LNCaP clone FGC (cell line): ENCODE measurements around the gene KIFC3.

Experiments used
- DNase-seq: peaks from one replicate; pipeline ENCODE4 v3.0.0-alpha.2; 2011; ENCODE audit warnings: low read depth
- H3K4me3 ChIP-seq: 2 replicates; pipeline ENCODE4 v1.5.1; 2011; ENCODE audit warnings: mild to moderate bottlenecking, low read depth, low read length, control low read depth
- TF ChIP-seq, protein P1 (sequence below): IDR thresholded peaks from 2 replicates; pipeline ENCODE4 v1.5.1; 2012; ENCODE audit warnings: mild to moderate bottlenecking; ENCODE audit not compliant: control insufficient read depth, insufficient read depth; ENCODE audit errors: extremely low read depth

Gene KIFC3

DNA sequence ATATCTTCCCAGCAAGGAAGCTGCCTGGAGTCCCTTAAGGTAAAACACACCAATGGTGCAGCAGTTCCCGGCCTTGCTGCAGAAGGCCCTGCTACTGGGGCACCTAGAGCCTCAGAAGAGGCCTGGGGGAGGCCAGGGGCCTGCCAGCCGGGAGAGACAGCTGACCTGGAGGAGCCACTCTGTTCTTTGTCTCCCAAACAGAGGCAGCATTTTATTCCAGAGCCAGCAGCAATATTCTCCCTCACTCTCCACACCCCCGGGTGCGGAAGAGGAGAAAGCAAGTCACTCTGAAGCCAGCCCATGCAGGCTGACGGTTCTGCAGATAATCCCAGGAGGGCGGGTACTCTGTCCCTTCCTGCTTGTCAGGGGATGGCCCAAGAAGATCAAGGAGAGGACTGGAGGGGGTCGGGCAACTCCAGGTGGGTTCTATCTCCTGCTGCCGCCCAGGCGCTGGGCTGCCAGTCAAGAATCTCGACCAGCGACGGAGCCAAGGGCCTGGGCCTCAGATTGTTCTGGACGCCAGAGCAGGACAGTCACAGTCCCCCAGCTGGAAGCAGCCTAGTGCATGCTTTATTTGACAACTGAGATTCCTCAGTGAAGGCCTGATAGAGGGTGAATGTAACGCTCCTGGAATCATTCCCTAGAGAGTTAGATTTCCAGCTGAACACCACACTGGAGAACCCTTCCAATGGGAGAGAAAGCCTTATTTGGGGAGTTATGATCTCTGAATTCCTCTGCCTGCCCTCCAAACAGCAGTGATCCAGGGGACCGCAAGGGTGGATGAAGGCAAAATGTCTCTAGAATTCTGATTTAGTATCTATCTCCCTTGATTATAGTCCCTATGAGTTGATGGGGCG, 1.1 kb upstream of the KIFC3 start:
- no peak for DNase-seq
- H3K4me3 ChIP-seq, result no peak overlapping the region
- TF ChIP-seq, protein P1, sequence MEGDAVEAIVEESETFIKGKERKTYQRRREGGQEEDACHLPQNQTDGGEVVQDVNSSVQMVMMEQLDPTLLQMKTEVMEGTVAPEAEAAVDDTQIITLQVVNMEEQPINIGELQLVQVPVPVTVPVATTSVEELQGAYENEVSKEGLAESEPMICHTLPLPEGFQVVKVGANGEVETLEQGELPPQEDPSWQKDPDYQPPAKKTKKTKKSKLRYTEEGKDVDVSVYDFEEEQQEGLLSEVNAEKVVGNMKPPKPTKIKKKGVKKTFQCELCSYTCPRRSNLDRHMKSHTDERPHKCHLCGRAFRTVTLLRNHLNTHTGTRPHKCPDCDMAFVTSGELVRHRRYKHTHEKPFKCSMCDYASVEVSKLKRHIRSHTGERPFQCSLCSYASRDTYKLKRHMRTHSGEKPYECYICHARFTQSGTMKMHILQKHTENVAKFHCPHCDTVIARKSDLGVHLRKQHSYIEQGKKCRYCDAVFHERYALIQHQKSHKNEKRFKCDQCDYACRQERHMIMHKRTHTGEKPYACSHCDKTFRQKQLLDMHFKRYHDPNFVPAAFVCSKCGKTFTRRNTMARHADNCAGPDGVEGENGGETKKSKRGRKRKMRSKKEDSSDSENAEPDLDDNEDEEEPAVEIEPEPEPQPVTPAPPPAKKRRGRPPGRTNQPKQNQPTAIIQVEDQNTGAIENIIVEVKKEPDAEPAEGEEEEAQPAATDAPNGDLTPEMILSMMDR, result no peak

DNA sequence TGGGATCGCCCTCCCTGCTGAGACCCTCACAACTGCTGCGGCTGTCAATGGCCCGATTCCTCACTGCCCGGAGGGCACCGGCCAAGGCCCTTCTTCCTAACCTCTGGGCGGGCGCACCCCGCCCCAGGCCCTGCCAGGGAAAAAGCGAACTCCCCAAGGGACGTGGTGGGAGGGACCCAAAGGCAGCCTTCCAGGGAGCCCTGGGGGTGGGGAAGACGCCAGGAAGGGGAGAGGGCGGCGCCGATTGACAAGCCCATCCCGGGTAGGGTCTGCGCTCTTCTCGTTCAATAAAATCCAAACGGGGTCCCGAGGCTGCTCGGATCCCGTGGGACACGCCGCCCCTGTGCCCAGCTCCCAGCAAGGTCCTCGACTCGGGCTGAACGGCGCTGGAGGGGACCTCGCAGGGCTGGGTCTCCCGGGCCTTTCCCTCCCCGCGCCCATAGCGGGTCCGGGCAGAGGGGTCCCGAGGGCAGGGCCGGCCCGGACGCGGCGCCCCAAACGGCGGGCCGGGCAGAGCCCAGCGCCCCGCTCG, 416 bp downstream of the KIFC3 start:
- no peak overlapping the region for H3K4me3 ChIP-seq
- no peak for DNase-seq
- TF ChIP-seq, protein P1, result no peak

DNA sequence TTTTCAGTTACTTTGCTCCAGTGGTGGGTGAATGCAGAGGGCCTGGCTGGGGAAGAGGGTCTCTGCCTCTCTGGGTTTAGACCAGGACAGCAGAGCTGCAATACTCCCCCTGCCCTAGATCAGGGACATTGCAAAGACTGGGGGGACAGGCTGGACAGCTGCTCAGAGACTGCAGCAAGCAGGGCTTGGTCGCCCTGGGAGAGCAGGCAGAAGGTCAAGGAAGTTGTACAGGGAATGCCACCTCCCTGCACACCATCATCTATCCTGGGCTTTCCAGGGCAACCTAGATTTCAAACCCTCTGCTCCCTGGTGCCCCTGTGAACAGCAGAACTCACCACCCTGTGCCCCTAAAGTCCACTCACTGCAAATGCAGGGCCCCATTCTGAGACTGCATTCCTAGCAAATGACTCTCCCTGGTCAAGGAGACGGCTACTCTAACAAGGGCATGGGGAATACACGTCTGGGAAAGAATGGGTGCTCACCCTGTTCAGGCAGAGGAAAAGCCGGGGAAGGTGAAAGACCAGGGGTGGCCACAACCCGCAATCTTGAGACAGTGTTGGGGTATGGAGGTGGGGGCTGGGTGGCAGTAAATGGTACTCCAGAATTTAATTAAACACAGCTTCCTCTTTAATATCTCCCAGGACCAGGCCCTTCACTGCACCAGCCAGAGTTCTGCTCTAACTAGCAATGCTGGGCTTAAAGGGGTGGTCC, 1.0 kb downstream of the KIFC3 start:
- no peak overlapping the region for H3K4me3 ChIP-seq
- DNase-seq, result no peak
- TF ChIP-seq, protein P1, result no peak

DNA sequence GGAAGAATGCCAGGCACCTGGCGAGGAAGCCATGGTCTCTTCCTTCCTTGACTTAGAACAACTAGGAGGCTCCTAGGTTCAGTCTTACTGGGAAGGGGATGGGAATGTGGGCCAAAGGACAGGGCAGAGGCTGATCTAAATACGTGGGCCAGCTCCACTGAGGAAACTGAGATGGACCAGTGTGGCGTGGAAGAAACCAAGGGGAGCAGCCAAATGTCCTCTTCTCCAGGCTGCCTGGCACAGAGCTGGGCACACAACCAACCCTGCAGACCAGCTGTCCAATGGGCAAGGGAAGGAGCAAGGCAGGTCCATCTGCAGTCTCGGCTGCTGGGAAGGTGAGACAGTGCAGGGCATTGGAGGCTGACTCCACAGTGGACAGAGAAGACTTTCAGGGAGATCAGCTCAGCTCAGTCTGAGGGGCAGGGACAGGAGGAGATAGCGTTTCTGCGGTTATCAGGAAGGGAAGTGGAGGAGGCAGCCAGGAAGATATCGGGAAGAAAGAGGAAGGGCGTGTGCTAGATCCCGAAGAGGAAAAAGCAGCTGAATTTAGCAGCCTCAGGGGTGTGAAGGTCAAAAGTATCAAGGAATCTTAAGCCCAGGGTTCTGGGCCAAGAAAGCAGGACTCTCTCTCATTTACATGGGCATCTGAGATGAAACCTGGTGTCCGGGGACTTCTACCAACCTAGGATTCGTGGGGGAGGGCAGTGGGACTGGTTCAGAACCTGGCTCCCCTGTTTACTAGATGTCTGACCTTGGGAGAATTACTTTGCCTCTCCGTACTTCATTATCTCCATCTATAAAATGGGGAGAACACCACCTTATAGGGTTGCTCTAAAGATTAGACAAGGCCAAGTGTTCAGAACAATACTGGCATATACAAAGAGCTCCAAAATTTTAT, 1.8 kb downstream of the KIFC3 start:
- H3K4me3 ChIP-seq, result no peak overlapping the region
- DNase-seq, result no peak
- TF ChIP-seq, protein P1, result no peak

DNA sequence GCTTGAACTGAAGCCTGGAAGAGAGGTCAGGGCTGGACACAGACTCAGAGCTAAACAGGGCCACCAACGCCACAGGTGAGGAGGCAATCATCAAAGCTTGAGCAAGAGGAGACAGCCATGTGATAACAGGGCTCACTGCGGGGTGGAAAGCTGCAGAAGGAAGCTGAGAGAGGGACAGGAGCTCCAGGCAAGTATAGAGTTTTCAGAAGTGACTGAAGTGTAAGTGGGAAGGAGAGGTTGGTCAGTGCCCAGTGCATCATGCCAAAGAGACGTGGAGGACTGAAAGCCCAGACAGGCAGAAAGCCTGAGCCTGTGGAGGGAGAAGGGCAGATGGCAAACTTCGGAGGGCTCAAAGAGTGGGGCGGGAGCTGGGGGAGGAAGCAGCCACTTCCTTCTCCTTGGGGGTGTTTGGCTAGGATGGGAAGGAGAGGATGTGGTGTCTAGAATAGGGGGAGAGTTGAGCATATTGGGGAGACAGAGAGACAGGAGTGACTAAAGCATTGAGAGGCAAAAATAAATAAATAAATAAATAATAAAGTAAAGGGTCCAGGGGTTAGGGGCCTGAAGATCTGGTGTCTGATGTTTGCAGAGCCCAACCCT, 2.6 kb downstream of the KIFC3 start:
- no peak for DNase-seq
- TF ChIP-seq, protein P1, result no peak
- no peak overlapping the region for H3K4me3 ChIP-seq

DNA sequence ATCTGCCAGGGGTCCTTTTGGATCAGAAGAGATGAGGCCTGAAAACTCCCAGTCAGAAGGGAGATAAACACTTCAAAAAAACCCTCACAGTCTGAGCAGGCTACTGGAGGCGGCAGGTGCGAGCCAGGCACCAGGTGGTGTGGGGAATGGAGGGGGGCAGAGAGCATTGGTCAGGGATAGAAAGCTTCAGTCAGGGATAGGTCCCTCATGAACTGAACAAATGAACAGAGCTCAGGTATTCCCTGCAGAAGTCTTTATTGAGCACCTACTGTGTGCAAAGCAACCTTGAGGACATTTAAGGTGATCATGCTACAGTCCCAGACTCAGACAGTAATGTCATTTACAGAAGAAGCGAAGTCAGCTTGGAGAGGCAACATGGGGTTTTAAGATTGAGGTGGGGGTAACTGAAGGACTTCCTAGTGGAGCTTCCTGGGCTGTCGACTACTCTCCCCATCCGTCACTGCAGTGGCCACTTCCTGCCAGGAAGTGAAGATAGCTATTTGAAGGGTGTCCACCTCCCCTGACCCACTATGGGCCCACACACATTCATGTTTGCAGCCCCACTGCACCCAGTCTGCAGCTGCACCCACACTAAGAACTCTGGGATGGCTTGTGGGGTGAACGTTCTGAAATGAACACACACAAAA, 3.2 kb downstream of the KIFC3 start:
- DNase-seq, result no peak
- H3K4me3 ChIP-seq, result no peak overlapping the region
- TF ChIP-seq, protein P1, result no peak
